Hepatocyte (in vitro differentiated cells): ENCODE data around the gene TRIM31. TPM values are rescaled to one million over a fixed set of nuclear protein-coding genes. Genes with fewer than 3 reads are reported as not detected.

Experiments used
- DNase-seq: peaks from one replicate; pipeline ENCODE4 v3.0.0-alpha.2; 2016; ENCODE audit warnings: low spot score
- H2AFZ ChIP-seq: fragments of 200-600 bp; sonication (generic); 2 replicates; pipeline ENCODE4 v1.6.0; 2016; ENCODE audit warnings: antibody characterized with exemption, mild to moderate bottlenecking
- H3K27ac ChIP-seq: fragments of 200-600 bp; sonication (generic); 2 replicates; pipeline ENCODE4 v1.5.1; 2016; ENCODE audit warnings: mild to moderate bottlenecking
- H3K27me3 ChIP-seq: fragments of 200-600 bp; sonication (generic); 2 replicates; pipeline ENCODE4 v1.6.1; 2016
- H3K36me3 ChIP-seq: fragments of 200-600 bp; sonication (generic); replicated peaks from 2 replicates; pipeline ENCODE4 v1.5.1; 2016; ENCODE audit warnings: low read depth; ENCODE audit not compliant: insufficient read depth
- H3K4me1 ChIP-seq: fragments of 200-600 bp; sonication (generic); 2 replicates; pipeline ENCODE4 v1.5.1; 2016; ENCODE audit warnings: mild to moderate bottlenecking, moderate library complexity; ENCODE audit not compliant: insufficient read depth
- H3K4me2 ChIP-seq: fragments of 200-600 bp; sonication (generic); 2 replicates; pipeline ENCODE4 v1.6.0; 2016
- H3K4me3 ChIP-seq: fragments of 200-600 bp; sonication (generic); 2 replicates; pipeline ENCODE4 v1.5.1; 2016; ENCODE audit warnings: mild to moderate bottlenecking
- H3K79me2 ChIP-seq: fragments of 200-600 bp; sonication (generic); 2 replicates; pipeline ENCODE4 v1.6.0; 2017; ENCODE audit warnings: mild to moderate bottlenecking
- H3K9me2 ChIP-seq: fragments of 200-600 bp; sonication (generic); replicated peaks from 2 replicates; pipeline ENCODE4 v1.6.0; 2017; ENCODE audit warnings: mild to moderate bottlenecking; ENCODE audit not compliant: insufficient read depth
- H3K9me3 ChIP-seq: fragments of 200-600 bp; sonication (generic); 2 replicates; pipeline ENCODE4 v1.5.1; 2016; ENCODE audit warnings: low read depth, mild to moderate bottlenecking
- H4K20me1 ChIP-seq: fragments of 200-600 bp; sonication (generic); 2 replicates; pipeline ENCODE4 v1.6.0; 2016; ENCODE audit warnings: mild to moderate bottlenecking; ENCODE audit not compliant: insufficient read depth, poor library complexity, severe bottlenecking
- EZH2 ChIP-seq: fragments of 200-600 bp; sonication (generic); IDR thresholded peaks from 2 replicates; pipeline ENCODE4 v1.6.1; 2016; ENCODE audit warnings: antibody characterized with exemption, mild to moderate bottlenecking, borderline replicate concordance
- EZH2phosphoT487 ChIP-seq: fragments of 200-600 bp; sonication (generic); IDR thresholded peaks from one replicate; pipeline ENCODE4 v1.6.1; 2018; ENCODE audit warnings: antibody characterized with exemption, mild to moderate bottlenecking, low read depth, moderate library complexity; ENCODE audit not compliant: unreplicated experiment, severe bottlenecking
- WGBS: methylation state at CpG from one replicate; pipeline ENCODE4 v1.1.6; 2016; ENCODE audit warnings: low lambda C conversion rate; ENCODE audit errors: missing lambda C conversion rate; 5-methylcytosine and 5-hydroxymethylcytosine counted together
- polyA plus RNA-seq: library from polyadenylated mRNA; unstranded; fragments of >200 nt; fragmentation: Nextera tagmentation; extraction: Ambion mirVana; gene quantifications from 2 replicates; pipeline ENCODE4 v1.2.1, GENCODE V29; 2016
- total RNA-seq: library from RNA; depleted of rRNA; stranded (reverse); fragments of >200 nt; gene quantifications from 2 replicates; pipeline ENCODE4 v1.2.3, GENCODE V29; 2014
- TF ChIP-seq, protein P1 (sequence below): fragments of 200-600 bp; sonication (generic); IDR thresholded peaks from 2 replicates; pipeline ENCODE4 v1.5.1; 2016; ENCODE audit warnings: antibody characterized with exemption, mild to moderate bottlenecking; ENCODE audit not compliant: poor library complexity

The TRIM31 gene
- total and polyA plus RNA-seq, 2 experiments from 2014 or later: 5.0 to 6.3 TPM

DNA sequence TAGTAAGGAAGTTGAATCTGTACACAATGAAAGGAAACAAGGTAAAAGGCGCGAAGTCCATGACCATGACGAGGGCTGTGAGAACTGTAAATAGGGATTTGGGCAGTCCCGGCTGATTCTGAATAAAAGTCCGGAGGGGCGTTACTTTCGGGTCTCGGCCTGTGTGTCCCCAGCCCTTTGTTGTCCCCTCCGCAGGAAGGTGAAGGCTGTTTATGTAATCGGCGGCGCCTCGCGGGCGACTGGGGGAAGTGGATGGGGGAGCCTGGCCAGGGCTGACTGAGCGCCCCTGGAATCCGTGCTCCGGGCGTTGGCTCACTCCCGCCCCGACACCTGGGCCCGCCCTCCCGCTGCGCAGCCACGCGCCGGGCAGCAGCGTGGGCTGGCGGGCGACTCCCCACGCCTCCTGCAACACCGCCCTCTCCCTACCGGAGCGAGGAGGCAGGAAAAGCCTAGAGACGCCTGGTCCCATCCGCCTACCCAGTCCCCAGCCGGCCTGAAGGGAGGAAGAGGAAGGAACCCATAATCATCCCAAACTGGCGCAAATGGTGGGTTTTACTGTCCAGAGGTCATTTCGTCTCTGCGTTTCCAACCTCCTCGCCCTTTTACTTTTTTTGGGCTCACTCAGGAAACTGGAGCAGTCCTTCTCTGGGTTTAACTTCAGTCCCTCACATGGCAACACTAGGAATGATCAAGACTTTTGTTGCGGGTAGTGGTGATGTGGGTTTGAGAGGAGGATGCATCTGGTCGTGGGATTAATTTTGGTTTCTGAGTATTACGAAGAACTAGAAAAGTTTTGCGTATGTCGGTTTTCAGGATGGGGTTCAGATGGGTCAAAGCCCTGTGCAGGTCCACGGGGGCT is 12.1 kb downstream of the TRIM31 start:
- no peaks in the 10 kb centered on the region for H3K9me3 ChIP-seq
- no peaks in the 10 kb centered on the region for H4K20me1 ChIP-seq
- peak; percentile 51 for TF ChIP-seq EZH2
- TF ChIP-seq, protein P1, sequence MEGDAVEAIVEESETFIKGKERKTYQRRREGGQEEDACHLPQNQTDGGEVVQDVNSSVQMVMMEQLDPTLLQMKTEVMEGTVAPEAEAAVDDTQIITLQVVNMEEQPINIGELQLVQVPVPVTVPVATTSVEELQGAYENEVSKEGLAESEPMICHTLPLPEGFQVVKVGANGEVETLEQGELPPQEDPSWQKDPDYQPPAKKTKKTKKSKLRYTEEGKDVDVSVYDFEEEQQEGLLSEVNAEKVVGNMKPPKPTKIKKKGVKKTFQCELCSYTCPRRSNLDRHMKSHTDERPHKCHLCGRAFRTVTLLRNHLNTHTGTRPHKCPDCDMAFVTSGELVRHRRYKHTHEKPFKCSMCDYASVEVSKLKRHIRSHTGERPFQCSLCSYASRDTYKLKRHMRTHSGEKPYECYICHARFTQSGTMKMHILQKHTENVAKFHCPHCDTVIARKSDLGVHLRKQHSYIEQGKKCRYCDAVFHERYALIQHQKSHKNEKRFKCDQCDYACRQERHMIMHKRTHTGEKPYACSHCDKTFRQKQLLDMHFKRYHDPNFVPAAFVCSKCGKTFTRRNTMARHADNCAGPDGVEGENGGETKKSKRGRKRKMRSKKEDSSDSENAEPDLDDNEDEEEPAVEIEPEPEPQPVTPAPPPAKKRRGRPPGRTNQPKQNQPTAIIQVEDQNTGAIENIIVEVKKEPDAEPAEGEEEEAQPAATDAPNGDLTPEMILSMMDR: peak; percentile 16
- TF ChIP-seq EZH2phosphoT487: no peak
- H3K27ac ChIP-seq: peak overlapping the region; percentile 51
- H3K79me2 ChIP-seq: no peaks in the 10 kb centered on the region
- peaks cover 22% of the 10 kb centered on the region for H3K4me1 ChIP-seq
- H3K9me2 ChIP-seq: no peaks in the 10 kb centered on the region
- peaks cover 48% of the 10 kb centered on the region for H3K27me3 ChIP-seq
- peak overlapping the region; percentile 37 for H2AFZ ChIP-seq
- H3K36me3 ChIP-seq: no peaks in the 10 kb centered on the region
- peak overlapping the region; percentile 83 for H3K4me2 ChIP-seq
- WGBS: 9% methylated on average over 31 of the region's 47 CpGs
- peak overlapping the region; percentile 28 for H3K4me3 ChIP-seq
- peak; percentile 80 for DNase-seq

- TF ChIP-seq EZH2: no peak
- TF ChIP-seq, protein P1: no peak
- no peak for TF ChIP-seq EZH2phosphoT487
- Histone ChIP-seq H3K9me3 (no peaks in the 10 kb centered on the region), H3K36me3 (no peaks in the 10 kb centered on the region), H2AFZ (peak overlapping the region; percentile 37), H3K9me2 (no peaks in the 10 kb centered on the region), H3K27ac (peak overlapping the region; percentile 43), H3K4me3 (no peak overlapping the region), H3K4me1 (peaks cover 24% of the 10 kb centered on the region), H3K27me3 (peaks cover 47% of the 10 kb centered on the region), H4K20me1 (no peaks in the 10 kb centered on the region), H3K79me2 (no peaks in the 10 kb centered on the region), H3K4me2 (peak overlapping the region; percentile 83)
- whole genome bisulfite sequencing: 34% methylated on average over 8 of the region's 8 CpGs
- DNase-seq: no peak
Observed at GRCh38 chr6:30100154-30100553, 12.7 kb downstream of the TRIM31 start.

- Histone ChIP-seq H3K9me3 (no peaks in the 10 kb centered on the region), H3K27me3 (peaks cover 57% of the 10 kb centered on the region), H3K4me2 (no peak overlapping the region), H4K20me1 (no peaks in the 10 kb centered on the region), H3K4me1 (peaks cover 24% of the 10 kb centered on the region), H3K27ac (no peak overlapping the region), H2AFZ (no peak overlapping the region), H3K79me2 (no peaks in the 10 kb centered on the region), H3K36me3 (no peaks in the 10 kb centered on the region), H3K9me2 (no peaks in the 10 kb centered on the region), H3K4me3 (no peak overlapping the region)
- 66% methylated on average over 4 of the region's 4 CpGs for WGBS
- DNase-seq: peak; percentile 59
- TF ChIP-seq EZH2phosphoT487: no peak
- TF ChIP-seq, protein P1: no peak
Observed at GRCh38 chr6:30097902-30098768, 14.8 kb downstream of the TRIM31 start.
